ENCODE measurements around the gene ACAT2. TPM values are rescaled to one million over a fixed set of nuclear protein-coding genes. Genes with fewer than 3 reads are reported as not detected.
"Not testable (repeated sequence)": the region's sequence is repeated elsewhere in the genome, so short reads cannot be mapped to it uniquely, and the experiment has no call there.

Gene ACAT2
- total RNA-seq, 4 donors from 2014 or later: 0.59 to 4.6 (median 2.4) TPM

DNA sequence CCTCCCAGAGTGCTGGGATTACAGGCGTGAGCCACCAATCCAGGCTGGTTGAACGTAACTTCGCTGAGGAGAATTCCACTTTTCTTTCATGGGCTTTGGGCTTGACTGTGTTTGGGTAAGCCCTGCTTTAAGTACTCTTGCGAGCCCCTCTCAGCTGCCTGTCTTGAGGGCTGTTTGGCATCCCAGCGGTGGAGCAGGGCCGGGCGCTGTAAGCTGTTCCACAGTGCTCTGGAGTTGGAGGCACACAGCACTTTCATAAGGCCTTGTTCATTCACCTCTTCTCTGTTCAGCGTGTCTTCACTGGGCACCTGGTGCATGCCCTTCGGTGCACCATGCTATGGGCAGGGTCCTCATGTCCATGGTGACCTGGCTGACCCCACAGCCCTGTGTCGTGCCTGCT, 59.9 kb downstream of the ACAT2 start:
- ATAC-seq: no peak
- H3K36me3 ChIP-seq: no peaks in the 10 kb centered on the region
- no peak overlapping the region for H3K4me3 ChIP-seq
- H3K27me3 ChIP-seq: no peaks in the 10 kb centered on the region
- DNase-seq: no peak
- TF ChIP-seq POLR2A (IDR thresholded peaks at IDR 0.05): no peak
- TF ChIP-seq, protein P1, sequence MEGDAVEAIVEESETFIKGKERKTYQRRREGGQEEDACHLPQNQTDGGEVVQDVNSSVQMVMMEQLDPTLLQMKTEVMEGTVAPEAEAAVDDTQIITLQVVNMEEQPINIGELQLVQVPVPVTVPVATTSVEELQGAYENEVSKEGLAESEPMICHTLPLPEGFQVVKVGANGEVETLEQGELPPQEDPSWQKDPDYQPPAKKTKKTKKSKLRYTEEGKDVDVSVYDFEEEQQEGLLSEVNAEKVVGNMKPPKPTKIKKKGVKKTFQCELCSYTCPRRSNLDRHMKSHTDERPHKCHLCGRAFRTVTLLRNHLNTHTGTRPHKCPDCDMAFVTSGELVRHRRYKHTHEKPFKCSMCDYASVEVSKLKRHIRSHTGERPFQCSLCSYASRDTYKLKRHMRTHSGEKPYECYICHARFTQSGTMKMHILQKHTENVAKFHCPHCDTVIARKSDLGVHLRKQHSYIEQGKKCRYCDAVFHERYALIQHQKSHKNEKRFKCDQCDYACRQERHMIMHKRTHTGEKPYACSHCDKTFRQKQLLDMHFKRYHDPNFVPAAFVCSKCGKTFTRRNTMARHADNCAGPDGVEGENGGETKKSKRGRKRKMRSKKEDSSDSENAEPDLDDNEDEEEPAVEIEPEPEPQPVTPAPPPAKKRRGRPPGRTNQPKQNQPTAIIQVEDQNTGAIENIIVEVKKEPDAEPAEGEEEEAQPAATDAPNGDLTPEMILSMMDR (IDR thresholded peaks at IDR 0.05 in 4 of 5, conservative IDR thresholded peaks at IDR 0.05 in 1 of 5): no peak
- H3K27ac ChIP-seq: no peak overlapping the region
- intact Hi-C loops (cut with DNase I; ENCODE audit: low total_unique reads): no loop called here
- no peaks in the 10 kb centered on the region for H3K9me3 ChIP-seq
- H3K4me1 ChIP-seq: peaks cover 0 to 2% of the 10 kb centered on the region in 2 donors
- in situ Hi-C loops (cut with MboI; ENCODE audit: low sequenced_read_pairs in 4 of 4): no loop called here

DNA sequence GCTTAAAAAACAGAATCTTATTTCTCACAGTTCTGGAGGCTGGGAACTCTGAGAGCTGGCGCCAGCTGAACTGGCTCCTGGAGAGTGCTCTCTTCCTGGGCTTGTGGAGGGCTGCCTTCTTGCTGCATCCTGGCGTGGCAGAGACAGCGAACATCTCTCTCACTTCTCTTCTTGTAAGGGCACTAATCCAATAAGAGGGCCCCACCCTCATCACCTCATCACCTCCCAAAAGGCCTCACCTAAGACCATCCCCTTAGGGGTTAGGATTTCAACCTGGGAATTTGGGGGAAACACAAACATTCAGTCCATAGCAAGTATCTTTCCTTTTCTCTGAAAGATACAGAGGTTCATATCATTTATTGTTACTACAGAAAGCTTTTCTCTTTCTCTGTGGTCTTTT, 62.1 kb downstream of the ACAT2 start:
- intact Hi-C loops (cut with DNase I; ENCODE audit: low total_unique reads) (no loop called here), in situ Hi-C loops (cut with MboI; ENCODE audit: low sequenced_read_pairs in 4 of 4) (no loop called here)
- TF ChIP-seq, protein P1 (IDR thresholded peaks at IDR 0.05 in 4 of 5, conservative IDR thresholded peaks at IDR 0.05 in 1 of 5): no peak
- no peak for TF ChIP-seq POLR2A (IDR thresholded peaks at IDR 0.05)
- H3K36me3 ChIP-seq: no peaks in the 10 kb centered on the region
- H3K4me3 ChIP-seq: no peak overlapping the region
- H3K9me3 ChIP-seq: no peaks in the 10 kb centered on the region
- no peaks in the 10 kb centered on the region for H3K27me3 ChIP-seq
- H3K27ac ChIP-seq: no peak overlapping the region
- DNase-seq (no peak), ATAC-seq (no peak)
- peaks cover 0 to 10% of the 10 kb centered on the region in 2 donors for H3K4me1 ChIP-seq

DNA sequence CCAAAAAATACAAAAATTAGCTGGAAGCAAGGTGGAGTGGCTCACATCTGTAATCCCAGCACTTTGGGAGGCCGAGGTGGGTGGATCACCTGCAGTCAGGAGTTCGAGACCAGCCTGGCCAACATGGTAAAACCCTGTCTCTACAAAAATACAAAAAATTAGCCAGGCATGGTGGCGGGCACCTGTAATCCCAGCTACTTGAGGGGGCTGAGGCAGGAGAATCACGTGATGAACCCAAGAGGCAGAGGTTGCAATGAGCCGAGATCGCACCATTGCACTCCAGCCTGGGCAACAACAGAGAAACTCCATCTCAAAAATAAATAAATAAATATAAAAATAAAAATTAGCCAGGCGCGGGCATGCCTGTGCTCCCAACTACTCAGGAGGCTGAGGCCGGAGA, 62.8 kb downstream of the ACAT2 start:
- ATAC-seq; DNase-seq; in situ Hi-C loops (cut with MboI; ENCODE audit: low sequenced_read_pairs in 4 of 4); intact Hi-C loops (cut with DNase I; ENCODE audit: low total_unique reads); H3K27ac ChIP-seq; H3K36me3 ChIP-seq; H3K4me1 ChIP-seq; H3K4me3 ChIP-seq; H3K27me3 ChIP-seq; H3K9me3 ChIP-seq: not testable (repeated sequence)

DNA sequence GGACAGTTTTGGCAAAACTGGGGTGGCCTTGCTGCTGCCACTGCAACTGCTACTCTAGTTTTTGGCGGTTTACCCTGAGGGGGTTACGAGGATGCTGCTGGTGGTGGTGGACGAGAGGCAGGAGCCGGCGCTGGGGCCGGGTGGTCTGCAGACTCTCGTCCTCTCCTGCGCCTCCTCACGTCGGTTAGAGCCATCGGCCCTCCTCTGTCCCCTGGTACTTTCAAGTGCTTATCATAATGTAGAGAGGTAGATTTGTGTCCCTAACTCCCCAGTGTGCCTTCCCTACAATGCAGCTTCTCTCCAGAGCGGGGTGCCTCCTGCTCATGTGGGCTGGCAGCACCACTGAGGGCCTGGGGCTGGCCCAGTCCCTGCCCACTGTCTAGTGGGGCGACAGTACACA, 64.2 kb downstream of the ACAT2 start:
- intact Hi-C loops (cut with DNase I; ENCODE audit: low total_unique reads): no loop called here
- in situ Hi-C loops (cut with MboI; ENCODE audit: low sequenced_read_pairs in 4 of 4): no loop called here
- no peak overlapping the region for H3K4me3 ChIP-seq
- no peak for TF ChIP-seq POLR2A (IDR thresholded peaks at IDR 0.05)
- TF ChIP-seq, protein P1 (IDR thresholded peaks at IDR 0.05 in 4 of 5, conservative IDR thresholded peaks at IDR 0.05 in 1 of 5): no peak
- H3K4me1 ChIP-seq: peaks cover 0 to 10% of the 10 kb centered on the region in 2 donors
- H3K27ac ChIP-seq: no peak overlapping the region
- no peaks in the 10 kb centered on the region for H3K9me3 ChIP-seq
- H3K36me3 ChIP-seq: no peaks in the 10 kb centered on the region
- ATAC-seq (no peak), DNase-seq (no peak)
- no peaks in the 10 kb centered on the region for H3K27me3 ChIP-seq

DNA sequence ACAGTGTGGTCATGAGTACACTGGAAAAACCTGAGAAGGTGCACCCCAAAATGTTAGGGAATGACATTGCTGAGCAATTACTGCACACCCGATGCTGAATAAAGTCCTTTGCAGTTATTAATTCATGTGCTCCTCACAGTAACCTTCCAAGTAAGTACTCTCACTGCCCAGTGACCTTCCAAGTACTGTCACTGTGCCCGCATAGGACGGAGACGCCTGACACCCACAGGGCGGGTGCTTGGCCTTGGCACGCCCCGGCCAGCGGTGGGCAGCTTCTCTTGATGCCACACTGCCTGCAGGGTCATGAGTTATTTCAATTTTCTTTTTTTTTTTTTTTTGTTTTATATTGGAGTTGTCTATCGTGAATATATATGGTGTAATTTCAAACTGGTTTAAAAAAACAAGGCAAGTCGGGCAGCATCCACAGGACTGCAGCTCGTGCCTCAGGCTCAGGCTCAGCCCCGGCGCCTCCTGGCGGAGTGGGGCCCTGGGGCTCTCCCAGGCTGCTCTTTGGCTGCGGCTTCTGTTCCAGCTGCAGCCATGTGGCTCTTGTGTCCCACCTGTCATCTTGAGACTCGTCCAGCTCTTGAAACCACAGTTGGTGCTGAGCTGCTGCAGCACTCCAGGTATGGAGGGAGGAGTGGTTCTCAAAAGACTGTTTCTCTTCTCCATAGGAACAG, 65.3 kb downstream of the ACAT2 start:
- DNase-seq (peak; percentile 21 to 56), ATAC-seq (peak; percentile 76 to 87)
- Histone ChIP-seq H3K4me3 (no peak overlapping the region), H3K27me3 (no peaks in the 10 kb centered on the region), H3K4me1 (peaks cover 0 to 10% of the 10 kb centered on the region in 2 donors), H3K9me3 (no peaks in the 10 kb centered on the region), H3K36me3 (no peaks in the 10 kb centered on the region), H3K27ac (peak overlapping the region in 1 of 4 donors; percentile 41)
- intact Hi-C loops (cut with DNase I; ENCODE audit: low total_unique reads): no loop called here
- no peak for TF ChIP-seq POLR2A (IDR thresholded peaks at IDR 0.05)
- TF ChIP-seq, protein P1 (IDR thresholded peaks at IDR 0.05 in 4 of 5, conservative IDR thresholded peaks at IDR 0.05 in 1 of 5): no peak
- in situ Hi-C loops (cut with MboI; ENCODE audit: low sequenced_read_pairs in 4 of 4): no loop called here
